Thyroid gland (tissue), 4 donors: ENCODE measurements around the gene CCNB1IP1. TPM values are rescaled to one million over a fixed set of nuclear protein-coding genes. Genes with fewer than 3 reads are reported as not detected.

Experiments
- DNase-seq, 2 donors: peaks; one replicate each; pipeline ENCODE4 v3.0.0-alpha.2; 2019
- H3K27ac ChIP-seq, 3 donors: fragments of 200-600 bp; sonication (generic); 1 replicate in 2 of 3; 2 replicates in 1 of 3; pipeline ENCODE4 v1.5.1; 2016 to 2019; ENCODE audit warnings: mild to moderate bottlenecking in 1 of 3, moderate library complexity in 1 of 3
- H3K27me3 ChIP-seq: fragments of 200-600 bp; sonication (generic); one replicate; pipeline ENCODE4 v1.5.1; 2019
- H3K36me3 ChIP-seq, 2 donors: fragments of 200-600 bp; sonication (generic); one replicate each; pipeline ENCODE4 v1.5.1; 2016 to 2019
- H3K4me1 ChIP-seq, 2 donors: fragments of 200-600 bp; sonication (generic); one replicate each; pipeline ENCODE4 v1.5.1; 2017 to 2019
- H3K4me3 ChIP-seq, 3 donors: fragments of 200-600 bp; sonication (generic); replicated peaks in 1 of 3; 1 replicate in 2 of 3; 2 replicates in 1 of 3; pipeline ENCODE4 v1.5.1; 2016; ENCODE audit warnings: mild to moderate bottlenecking in 1 of 3
- H3K9me3 ChIP-seq: fragments of 200-600 bp; sonication (generic); one replicate; pipeline ENCODE4 v1.5.1; 2017
- POLR2A ChIP-seq, 2 donors: fragments of 450-650 bp; IDR thresholded peaks; one replicate each; pipeline ENCODE4 v1.6.1; 2017; ENCODE audit warnings: antibody characterized with exemption in 2 of 2, mild to moderate bottlenecking in 2 of 2, moderate library complexity in 1 of 2
- WGBS, 2 donors: methylation state at CpG; one replicate each; pipeline ENCODE4 v1.1.5; 2017; 5-methylcytosine and 5-hydroxymethylcytosine counted together
- intact Hi-C: fragments of 100-400 bp; cut with DNase I; formaldehyde crosslinking; loops from one replicate; pipeline ENCODE4 v1.15.1; 2023
- total RNA-seq, 4 donors: library from RNA; depleted of rRNA; stranded (reverse); fragments of >200 nt; gene quantifications; one replicate each; pipeline ENCODE4 v1.2.3, GENCODE V29; 2016
- TF ChIP-seq, protein P1 (sequence below), 6 experiments: fragments of 200-600 bp in 3 of 6; fragments of 450-650 bp in 3 of 6; sonication (generic) in 3 of 6; IDR thresholded peaks; one replicate each; pipeline ENCODE4 v1.5.1; 2016 to 2019; ENCODE audit warnings: antibody characterized with exemption in 6 of 6, mild to moderate bottlenecking in 2 of 6, inconsistent platforms in 1 of 6, moderate library complexity in 1 of 6

The CCNB1IP1 gene
- total RNA-seq, 4 donors from 2014 or later, result 57.2 to 150 (median 92.9) TPM

GRCh38 chr14:20334017-20334416 is 938 bp upstream of the CCNB1IP1 start:
- peak overlapping the region in 2 of 3 donors; percentile 77 to 79 for H3K27ac ChIP-seq
- H3K4me3 ChIP-seq, result no peak overlapping the region
- intact Hi-C loops, result loop anchor here (5.0 to 10.0 kb wide), 2 partner anchors 121 to 348 kb away; partner anchors contain the start of genes APEX1, OSGEP and RNASE4
- H3K36me3 ChIP-seq, result no peaks in the 10 kb centered on the region
- no peak for DNase-seq
- WGBS, 2 donors, result 78 to 81% methylated on average over 7 of the region's 7 CpGs
- H3K27me3 ChIP-seq, result no peaks in the 10 kb centered on the region
- no peaks in the 10 kb centered on the region for H3K9me3 ChIP-seq
- TF ChIP-seq, protein P1, sequence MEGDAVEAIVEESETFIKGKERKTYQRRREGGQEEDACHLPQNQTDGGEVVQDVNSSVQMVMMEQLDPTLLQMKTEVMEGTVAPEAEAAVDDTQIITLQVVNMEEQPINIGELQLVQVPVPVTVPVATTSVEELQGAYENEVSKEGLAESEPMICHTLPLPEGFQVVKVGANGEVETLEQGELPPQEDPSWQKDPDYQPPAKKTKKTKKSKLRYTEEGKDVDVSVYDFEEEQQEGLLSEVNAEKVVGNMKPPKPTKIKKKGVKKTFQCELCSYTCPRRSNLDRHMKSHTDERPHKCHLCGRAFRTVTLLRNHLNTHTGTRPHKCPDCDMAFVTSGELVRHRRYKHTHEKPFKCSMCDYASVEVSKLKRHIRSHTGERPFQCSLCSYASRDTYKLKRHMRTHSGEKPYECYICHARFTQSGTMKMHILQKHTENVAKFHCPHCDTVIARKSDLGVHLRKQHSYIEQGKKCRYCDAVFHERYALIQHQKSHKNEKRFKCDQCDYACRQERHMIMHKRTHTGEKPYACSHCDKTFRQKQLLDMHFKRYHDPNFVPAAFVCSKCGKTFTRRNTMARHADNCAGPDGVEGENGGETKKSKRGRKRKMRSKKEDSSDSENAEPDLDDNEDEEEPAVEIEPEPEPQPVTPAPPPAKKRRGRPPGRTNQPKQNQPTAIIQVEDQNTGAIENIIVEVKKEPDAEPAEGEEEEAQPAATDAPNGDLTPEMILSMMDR (IDR thresholded peaks at IDR 0.05), result no peak
- no peak for TF ChIP-seq POLR2A (IDR thresholded peaks at IDR 0.05)
- H3K4me1 ChIP-seq, result peaks cover 13 to 16% of the 10 kb centered on the region in 2 donors

DNA sequence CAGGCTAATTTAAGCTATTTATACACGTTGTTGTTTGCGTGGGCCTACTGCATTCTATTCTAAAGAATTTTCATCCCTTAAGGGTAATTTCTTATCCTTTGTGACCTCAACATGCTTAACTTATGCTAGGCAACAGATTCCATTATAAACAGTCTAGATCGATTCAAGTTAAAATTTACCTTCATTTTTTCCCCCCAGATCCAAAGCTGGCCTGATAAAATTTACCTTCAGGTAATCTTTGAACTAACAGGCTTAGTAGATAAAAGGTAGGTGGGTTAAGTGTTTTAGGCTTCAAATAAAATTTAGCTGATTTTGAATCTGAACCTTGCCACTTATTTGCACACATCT is 389 bp upstream of the CCNB1IP1 start:
- 18 to 22% methylated on average over 3 of the region's 3 CpGs for WGBS, 2 donors
- TF ChIP-seq POLR2A (IDR thresholded peaks at IDR 0.05), result no peak
- TF ChIP-seq, protein P1 (IDR thresholded peaks at IDR 0.05), result no peak
- H3K4me3 ChIP-seq, result peak overlapping the region in 1 of 3 donors; percentile 37
- peak overlapping the region; percentile 11 to 79 (median 77) for H3K27ac ChIP-seq
- H3K27me3 ChIP-seq, result no peaks in the 10 kb centered on the region
- intact Hi-C loops, result loop anchor here (5.0 to 10.0 kb wide), 2 partner anchors 121 to 349 kb away; partner anchors contain the start of genes APEX1, OSGEP and RNASE4
- no peaks in the 10 kb centered on the region for H3K9me3 ChIP-seq
- no peaks in the 10 kb centered on the region for H3K36me3 ChIP-seq
- no peak for DNase-seq
- H3K4me1 ChIP-seq, result peaks cover 13 to 16% of the 10 kb centered on the region in 2 donors

DNA sequence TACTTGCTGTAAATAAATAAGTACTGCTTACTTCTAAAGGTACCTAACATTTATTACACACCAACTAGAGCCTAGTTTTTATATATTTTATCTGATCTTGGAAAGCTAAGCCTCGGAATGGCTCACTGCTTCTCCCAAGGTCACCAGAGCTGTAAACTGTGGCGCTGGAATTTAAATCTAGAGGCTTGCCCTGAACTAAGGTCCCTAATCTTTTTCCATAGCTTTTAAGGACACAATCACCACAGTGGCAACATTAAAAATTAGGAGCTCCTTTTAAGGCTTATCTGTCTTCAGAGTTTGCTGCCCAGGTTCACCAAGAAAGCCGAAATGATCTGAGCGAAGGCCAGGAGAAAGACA is 670 bp downstream of the CCNB1IP1 start:
- intact Hi-C loops, result loop anchor here (5.0 to 10.0 kb wide), 2 partner anchors 122 to 350 kb away; partner anchors contain the start of genes APEX1, OSGEP and RNASE4
- 2 to 5% methylated on average over 4 of the region's 4 CpGs for WGBS, 2 donors
- no peak for DNase-seq
- Histone ChIP-seq H3K27ac (peak overlapping the region; percentile 66 to 79 (median 77)), H3K4me3 (peak overlapping the region in 2 of 3 donors; percentile 37 to 49), H3K27me3 (no peaks in the 10 kb centered on the region), H3K4me1 (peaks cover 13 to 16% of the 10 kb centered on the region in 2 donors), H3K36me3 (no peaks in the 10 kb centered on the region), H3K9me3 (no peaks in the 10 kb centered on the region)
- TF ChIP-seq POLR2A (IDR thresholded peaks at IDR 0.05), result no peak
- TF ChIP-seq, protein P1 (IDR thresholded peaks at IDR 0.05), result no peak

DNA sequence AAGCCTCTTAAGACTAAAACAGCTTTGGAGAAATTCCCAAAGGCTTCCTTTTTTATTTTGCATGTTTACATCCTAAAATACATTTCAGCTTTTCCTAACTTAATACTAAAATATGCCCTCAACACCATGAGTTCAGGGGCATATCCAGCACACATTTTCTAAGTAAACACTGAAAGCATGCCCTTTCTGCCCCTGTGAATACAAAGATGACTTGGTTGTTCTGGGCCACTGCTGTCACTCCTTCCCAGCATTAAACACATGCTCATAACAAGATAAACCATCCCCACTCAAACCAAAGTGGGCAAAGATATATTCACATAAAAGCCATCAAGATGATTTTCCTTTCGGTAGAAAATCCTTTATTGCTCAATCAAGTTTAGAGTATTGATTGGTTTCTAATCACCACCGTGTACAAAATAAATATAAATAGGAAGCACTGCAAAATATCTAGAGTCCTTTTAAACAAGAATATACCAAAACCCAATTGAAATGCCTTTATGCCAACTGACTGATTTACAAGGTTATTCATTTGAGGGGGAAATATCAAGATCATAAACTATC is 1.9 kb downstream of the CCNB1IP1 start:
- H3K4me3 ChIP-seq, result no peak overlapping the region
- no peaks in the 10 kb centered on the region for H3K27me3 ChIP-seq
- DNase-seq, result no peak
- 72 to 76% methylated on average over 2 of the region's 2 CpGs for WGBS, 2 donors
- peaks cover 3 to 4% of the 10 kb centered on the region in 2 donors for H3K36me3 ChIP-seq
- H3K4me1 ChIP-seq, result peaks cover 13 to 16% of the 10 kb centered on the region in 2 donors
- H3K27ac ChIP-seq, result peak overlapping the region in 1 of 3 donors; percentile 17
- no peaks in the 10 kb centered on the region for H3K9me3 ChIP-seq
- intact Hi-C loops, result loop anchor here (5.0 to 10.0 kb wide), 2 partner anchors 124 to 351 kb away; partner anchors contain the start of genes APEX1, OSGEP and RNASE4
- TF ChIP-seq, protein P1 (IDR thresholded peaks at IDR 0.05), result no peak
- TF ChIP-seq POLR2A (IDR thresholded peaks at IDR 0.05), result no peak

- WGBS, 2 donors, result 67 to 96% methylated on average over 2 of the region's 2 CpGs
- no peak for DNase-seq
- Histone ChIP-seq H3K27me3 (no peaks in the 10 kb centered on the region), H3K9me3 (no peaks in the 10 kb centered on the region), H3K4me3 (no peak overlapping the region), H3K27ac (no peak overlapping the region), H3K36me3 (peaks cover 12 to 19% of the 10 kb centered on the region in 2 donors), H3K4me1 (peaks cover 13 to 16% of the 10 kb centered on the region in 2 donors)
- intact Hi-C loops, result no loop called here
- TF ChIP-seq, protein P1 (IDR thresholded peaks at IDR 0.05), result no peak
- no peak for TF ChIP-seq POLR2A (IDR thresholded peaks at IDR 0.05)
These were observed 3.7 kb downstream of the CCNB1IP1 start for GRCh38 chr14:20329355-20329754.
